K562 (cell line): ENCODE data around the gene MCL1. TPM values are rescaled to one million over a fixed set of nuclear protein-coding genes. Genes with fewer than 3 reads are reported as not detected.
A peak's percentile ranks its signal among the peaks of the same experiment; 100 is the strongest.

Experiments used
- CHAMP1 ChIP-seq: fragments of 450-650 bp; IDR thresholded peaks from 2 replicates; pipeline ENCODE4 v1.6.1; 2016; ENCODE audit warnings: mild to moderate bottlenecking
- CHD7 ChIP-seq: fragments of 200-600 bp; sonication (generic); IDR thresholded peaks from one replicate; pipeline ENCODE4 v1.6.1; 2012; ENCODE audit warnings: mild to moderate bottlenecking, low read depth, low read length, inconsistent platforms
- COPS2 ChIP-seq: fragments of 450-650 bp; conservative IDR thresholded peaks from 2 replicates; pipeline ENCODE4 v1.6.1; 2016; ENCODE audit warnings: mild to moderate bottlenecking, moderate library complexity
- DEAF1 ChIP-seq: fragments of 450-650 bp; formaldehyde crosslinking; IDR thresholded peaks from 2 replicates; pipeline ENCODE4 v1.4.0; 2020; ENCODE audit warnings: mild to moderate bottlenecking, moderate library complexity
- GABPA ChIP-seq: fragments of 200-800 bp; sonication (Bioruptor generic); conservative IDR thresholded peaks from 2 replicates; pipeline ENCODE4 v1.6.1; 2016; ENCODE audit warnings: low read depth, missing genetic modification characterization, missing compliant biosample characterization
- GTF2A2 ChIP-seq: IDR thresholded peaks from 2 replicates; pipeline ENCODE4 v1.6.1; 2016; ENCODE audit warnings: mild to moderate bottlenecking, missing genetic modification characterization, missing compliant biosample characterization
- PHB2 ChIP-seq: fragments of 450-650 bp; IDR thresholded peaks from 2 replicates; pipeline ENCODE4 v1.6.1; 2017; ENCODE audit warnings: low read depth
- POLR2G ChIP-seq: fragments of 200-400 bp; formaldehyde crosslinking; IDR thresholded peaks from 2 replicates; pipeline ENCODE4 v1.6.1; 2017; ENCODE audit warnings: low read depth, mild to moderate bottlenecking, antibody characterized with exemption, low read length, moderate library complexity
- SIX5 ChIP-seq, 2 experiments: IDR thresholded peaks; 2 replicates each; pipeline ENCODE4 v1.6.1; 2011; ENCODE audit warnings: low read length in 2 of 2, borderline replicate concordance in 1 of 2, low read depth in 1 of 2, mild to moderate bottlenecking in 1 of 2, moderate library complexity in 1 of 2; ENCODE audit not compliant: insufficient read depth in 1 of 2
- SMC3 ChIP-seq: conservative IDR thresholded peaks from 2 replicates; pipeline ENCODE4 v1.6.1; 2011; ENCODE audit warnings: low read depth, low read length, improper control_type of control experiment; ENCODE audit not compliant: insufficient read depth
- ZFP1 ChIP-seq: fragments of 450-650 bp; formaldehyde crosslinking; IDR thresholded peaks from 2 replicates; pipeline ENCODE4 v1.4.0; 2020; ENCODE audit warnings: mild to moderate bottlenecking, mixed read lengths
- polyA plus RNA-seq, 8 experiments: library from polyadenylated mRNA; depleted of rRNA in 4 of 8; stranded (reverse) in 5 of 8; unstranded in 3 of 8; fragments of >200 nt; fragmentation: Nextera tagmentation in 2 of 8; fragmentation: Illumina TruSeq in 1 of 8; extraction: Ambion mirVana in 2 of 8; extraction: Trizol in 1 of 8; gene quantifications; 2 replicates each; pipeline versions ENCODE4 v1.2.1 to v1.2.3, GENCODE V29; 2011 to 2014; ENCODE audit warnings: inconsistent platforms in 1 of 8, missing spikeins in 1 of 8
- total RNA-seq, 7 experiments: library from RNA; depleted of rRNA in 6 of 7; stranded (reverse); fragments of >200 nt in 6 of 7; fragmentation: Illumina TruSeq in 2 of 7; extraction: Trizol in 2 of 7; gene quantifications; 2 replicates each; pipeline versions ENCODE4 v1.2.1 to v1.2.3, GENCODE V29; 2011 to 2021; ENCODE audit warnings: low replicate concordance in 1 of 7

Gene MCL1
- total and polyA plus RNA-seq, 9 of the 15 experiments (the other 6 are each of a cell fraction or from before 2014, with no cell fraction given), result 27.1 to 224 (median 138) TPM

- TF ChIP-seq DEAF1 (no peak), GTF2A2 (no peak), GABPA (tag) (0 out of 2 replicates have a peak, but pooled peaks have one; percentile 9), PHB2 (no peak), CHD7 (no peak), COPS2 (no peak), SIX5 (IDR thresholded peaks at IDR 0.05; ENCODE audit: borderline replicate concordance in 1 of 2, insufficient read depth in 1 of 2, low read depth in 1 of 2, low read length in 2 of 2) (no peak), POLR2G (no peak), ZFP1 (CRISPR knock-in tag) (no peak), SMC3 (peak; percentile 27; the same call in 1 of the 2 replicates), CHAMP1 (no peak)
Measured at GRCh38 chr1:150621497-150622302, 42.3 kb upstream of the MCL1 start (continued).
